Tongue (tissue), 3 donors: ENCODE measurements around the gene GSTO2. TPM values are rescaled to one million over a fixed set of nuclear protein-coding genes. Genes with fewer than 3 reads are reported as not detected.

ENCODE experiments used
- DNase-seq: peaks from one replicate; pipeline ENCODE4 v3.0.0-alpha.2; 2015
- small RNA-seq: library from RNA; depleted of rRNA; stranded (forward); fragments of <200 nt; gene quantifications from one replicate; pipeline ENCODE3, GENCODE V24; 2014; ENCODE audit warnings: low replicate concordance
- total RNA-seq: library from RNA; depleted of rRNA; stranded (reverse); fragments of >200 nt; gene quantifications from one replicate; pipeline ENCODE4 v1.2.3, GENCODE V29; 2014

GSTO2 gene
- total RNA-seq, 1 donor from 2014 or later = 5.1 TPM

DNA sequence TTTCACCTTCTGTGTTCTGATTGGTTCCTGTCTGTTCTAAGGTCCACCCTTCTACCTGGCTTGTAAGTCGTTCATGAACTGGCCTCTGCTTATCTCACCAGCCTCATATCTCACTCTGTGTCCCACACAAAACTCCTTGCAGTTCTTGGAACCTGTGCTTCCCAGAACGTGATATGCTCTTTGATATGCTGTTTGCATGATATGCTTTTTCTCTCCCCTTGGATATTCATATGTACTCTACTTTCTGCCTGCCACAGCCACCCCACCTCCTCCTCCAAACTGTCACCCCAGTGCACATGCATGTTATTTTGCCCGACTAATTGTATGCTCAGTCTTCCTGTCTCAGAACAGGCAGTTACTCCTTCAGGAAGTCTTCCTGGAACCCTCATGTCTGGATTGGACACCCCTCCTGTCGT is 71.1 kb downstream of the GSTO2 start:
- DNase-seq = peak; percentile 1

DNA sequence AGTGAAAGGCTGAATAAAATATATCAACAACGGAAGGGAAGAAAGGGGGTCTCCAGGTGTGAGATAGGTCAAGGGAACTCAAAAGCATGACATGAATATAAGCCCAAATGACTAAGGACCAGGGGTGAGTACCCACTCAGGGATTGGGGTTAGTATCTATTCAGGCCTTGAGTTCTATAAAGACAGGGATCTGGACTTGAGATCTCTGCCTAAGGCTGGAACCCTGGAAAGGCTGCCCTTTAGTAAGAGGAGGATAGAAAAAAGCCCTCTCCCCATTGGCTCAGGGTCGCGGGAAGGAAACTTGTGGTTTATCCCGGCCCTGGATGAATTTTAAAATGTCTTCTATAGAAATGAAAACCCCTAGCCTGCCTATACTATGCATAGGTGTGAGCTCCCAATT is 71.7 kb downstream of the GSTO2 start:
- DNase-seq = no peak

DNA sequence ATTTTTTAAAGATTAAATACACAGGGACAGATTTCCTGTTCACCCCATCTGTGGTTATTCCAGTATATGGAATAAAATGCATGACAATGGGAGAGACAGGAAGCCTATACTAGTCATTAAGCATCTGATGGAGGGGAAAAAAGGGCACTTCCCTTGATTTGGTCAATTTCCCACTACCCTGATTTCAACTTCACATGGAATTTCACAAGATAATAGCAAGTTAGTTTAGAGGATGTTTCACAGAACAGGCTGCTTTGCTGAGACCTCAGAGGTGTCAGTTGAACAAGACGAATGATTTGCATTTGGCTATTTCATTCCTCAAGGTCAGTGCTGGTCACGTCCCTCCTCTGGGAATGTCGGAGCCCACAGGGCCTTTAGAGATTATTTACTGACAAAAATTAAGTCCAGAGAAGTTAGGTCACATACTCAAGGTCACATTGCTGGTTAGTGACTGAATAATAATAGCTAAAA is 74.0 kb downstream of the GSTO2 start:
- DNase-seq = no peak

DNA sequence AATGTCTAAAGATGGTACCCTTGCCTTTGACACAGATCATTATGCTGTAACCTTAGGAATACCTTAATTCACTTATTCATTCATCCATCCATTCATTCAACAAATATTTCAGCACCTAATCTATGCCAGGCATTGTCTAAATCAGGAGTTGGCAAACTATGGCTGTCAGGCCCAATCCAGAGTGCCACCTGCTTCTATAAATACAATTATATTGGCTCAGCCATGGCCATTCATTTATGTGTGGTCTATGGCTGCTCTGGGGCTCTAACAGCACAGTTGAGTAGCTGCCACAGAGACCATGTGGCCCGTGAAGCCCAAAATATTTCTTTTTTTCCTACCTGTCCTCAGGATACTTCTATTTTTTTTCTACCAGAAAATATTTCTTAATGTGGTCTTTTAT is 75.2 kb downstream of the GSTO2 start:
- DNase-seq = no peak

DNA sequence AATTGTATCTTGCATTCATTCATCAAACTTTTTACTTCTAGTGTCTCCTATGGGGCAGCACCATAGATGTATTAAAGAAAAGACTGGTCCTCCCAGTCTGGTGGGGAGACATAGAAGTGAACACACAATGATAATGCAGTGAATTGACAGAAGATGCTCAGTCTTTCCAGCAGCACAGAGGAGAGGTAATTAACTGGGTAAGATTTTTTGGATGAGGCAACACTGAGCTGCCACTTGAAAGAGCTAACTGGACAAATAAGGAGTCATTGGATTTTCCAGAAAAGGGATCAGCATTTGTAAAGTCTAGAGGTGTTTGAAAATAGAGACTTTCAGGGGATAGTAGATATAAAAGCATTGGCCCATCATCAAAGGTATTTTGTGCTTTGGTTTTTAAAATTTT is 76.5 kb downstream of the GSTO2 start:
- no peak for DNase-seq

DNA sequence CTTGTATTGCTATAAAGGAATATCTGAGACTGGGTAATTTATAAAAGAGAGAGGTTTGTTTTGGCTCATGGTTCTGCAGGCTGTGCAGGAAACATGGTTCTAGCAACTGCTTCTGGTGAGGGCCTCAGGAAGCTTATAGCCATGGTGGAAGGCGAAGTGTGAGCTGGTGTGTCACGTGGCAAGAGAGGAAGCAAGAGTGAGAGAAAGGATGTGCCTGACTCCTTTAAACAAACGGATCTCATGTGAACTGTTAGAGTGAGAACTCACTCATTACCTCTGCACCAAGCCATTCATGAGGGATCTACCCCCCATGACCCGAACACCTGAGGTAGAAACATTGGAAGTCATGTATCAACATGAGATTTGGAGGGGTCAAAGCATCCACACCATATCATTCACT is 77.0 kb downstream of the GSTO2 start:
- no peak for DNase-seq

DNA sequence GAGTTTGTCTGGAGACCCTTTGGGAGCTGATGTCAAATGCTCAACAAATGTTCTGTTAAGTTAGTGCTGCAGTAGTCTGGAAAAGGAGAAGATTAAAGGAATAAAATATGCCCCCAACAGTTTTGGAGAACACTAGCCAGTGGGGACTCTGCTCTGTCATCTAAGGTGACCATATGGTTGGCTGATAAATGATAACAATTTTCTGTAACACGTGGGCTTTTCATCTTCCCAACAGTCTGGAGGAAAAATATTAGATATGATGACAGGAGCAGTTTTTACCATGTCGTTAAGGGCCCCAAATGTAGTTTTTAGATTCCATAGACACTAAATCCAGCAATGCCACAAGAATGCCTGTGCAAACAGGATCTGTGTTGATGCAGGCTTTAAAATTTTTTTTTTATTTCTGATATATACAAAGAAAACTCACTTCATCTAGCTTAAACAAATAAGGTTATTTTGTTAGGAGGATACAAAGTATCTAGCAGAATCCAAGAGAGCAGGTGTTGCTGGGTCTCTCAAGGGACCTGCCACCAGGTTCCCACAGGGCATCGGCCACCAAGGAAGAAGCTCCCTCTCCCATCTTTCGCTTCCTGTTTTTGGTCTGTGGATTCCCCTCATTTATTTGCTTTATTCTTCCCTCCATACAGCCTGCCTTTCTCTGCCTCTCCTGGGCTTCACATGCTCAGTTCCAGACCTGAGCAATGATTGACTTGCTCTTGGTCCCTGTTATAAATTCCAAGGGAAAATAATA is 78.5 kb downstream of the GSTO2 start:
- no peak for DNase-seq

DNA sequence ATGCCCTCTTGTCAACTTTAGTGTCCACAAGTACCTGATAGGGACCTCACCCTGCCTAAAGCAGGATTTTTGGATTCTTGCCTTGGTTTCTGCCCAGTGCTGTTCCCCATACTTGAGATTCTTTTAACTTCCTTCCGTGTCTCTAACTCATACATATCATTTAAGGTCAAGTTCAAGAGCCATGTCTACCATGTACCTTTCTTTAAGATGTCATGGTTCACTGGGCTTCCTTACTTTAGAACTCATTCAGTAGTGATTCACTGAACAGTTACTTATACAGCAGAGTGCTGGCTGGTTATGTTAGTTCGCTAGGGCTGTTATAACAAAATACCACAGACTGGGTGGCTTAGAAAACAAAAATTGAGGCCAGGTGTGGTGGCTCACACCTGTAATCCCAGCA is 79.6 kb downstream of the GSTO2 start:
- no peak for DNase-seq

DNA sequence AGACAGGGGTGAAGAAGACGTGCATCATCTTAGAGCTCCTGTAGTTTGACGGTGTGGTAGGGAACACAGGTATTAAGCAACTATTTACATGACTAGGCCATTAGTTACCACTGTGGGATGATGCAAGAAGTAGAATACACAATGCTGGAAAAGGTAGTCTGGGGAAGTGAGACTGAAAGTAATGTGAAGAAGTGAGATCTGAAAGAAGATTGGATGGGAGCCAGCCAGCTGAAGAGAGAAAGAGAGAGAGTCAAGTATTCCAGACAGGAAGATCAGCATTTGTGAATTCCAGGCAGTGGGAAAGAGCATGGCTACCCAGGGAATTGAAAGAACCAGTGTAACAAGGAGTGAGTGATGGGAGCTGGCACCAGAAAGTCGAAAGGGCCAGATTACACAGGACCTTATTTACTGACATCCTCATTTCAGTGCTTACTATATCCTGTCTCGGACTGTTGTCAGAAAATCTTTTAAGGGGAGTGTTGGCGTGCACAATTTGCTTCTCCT is 80.7 kb downstream of the GSTO2 start:
- DNase-seq = peak; percentile 53

DNA sequence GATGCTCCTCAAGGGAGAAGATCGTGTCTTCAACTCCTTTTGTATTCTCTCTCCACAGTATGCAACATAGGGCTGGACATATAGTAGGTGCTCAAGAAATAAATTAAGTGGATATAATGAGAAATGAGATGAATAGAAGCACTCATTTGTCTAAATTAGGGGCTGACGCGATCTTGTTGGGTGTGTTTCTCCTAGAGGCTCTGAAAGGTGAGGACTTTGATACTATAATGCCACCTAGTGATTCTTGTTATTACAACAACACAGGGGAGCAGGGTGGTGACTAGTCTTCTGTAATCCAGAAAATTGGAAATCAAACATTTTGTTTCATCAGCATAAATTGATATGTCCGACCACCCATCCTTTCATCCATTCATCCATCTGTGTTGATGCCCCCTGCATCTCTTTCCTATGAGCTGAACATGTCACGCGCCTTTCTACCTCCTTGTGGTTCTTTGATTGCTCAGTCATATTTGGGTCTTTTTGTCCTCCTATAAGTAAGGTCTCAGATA is 81.2 kb downstream of the GSTO2 start:
- DNase-seq = peak; percentile 83

DNA sequence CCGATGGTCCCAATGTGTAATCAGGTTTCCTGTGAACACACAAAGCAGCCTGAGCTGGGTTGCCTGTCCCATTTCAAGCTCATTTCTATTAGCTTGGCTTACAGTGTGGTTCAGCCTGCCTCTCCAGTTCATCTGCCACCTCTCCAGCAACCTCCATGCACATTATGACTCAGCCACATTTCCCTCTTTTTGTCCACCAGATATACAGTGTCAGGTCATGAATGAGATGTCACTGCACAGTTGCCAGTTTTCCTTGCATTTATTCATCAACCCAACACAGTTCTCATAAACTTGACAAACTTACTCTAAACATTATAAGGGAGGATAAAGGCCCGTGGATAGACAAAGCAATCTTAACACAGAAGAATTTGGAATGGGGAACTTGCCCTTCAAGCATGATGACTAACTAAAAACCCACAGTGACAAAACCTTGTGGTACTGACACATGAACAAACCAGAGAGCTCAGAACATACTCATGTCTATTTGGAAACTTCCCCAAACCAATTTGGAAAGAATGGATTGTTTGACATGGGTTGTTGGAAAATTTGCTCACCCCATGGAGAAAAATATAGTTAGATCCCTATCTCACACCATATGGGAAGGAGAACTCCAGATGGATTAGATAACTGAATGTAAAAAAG is 82.2 kb downstream of the GSTO2 start:
- no peak for DNase-seq

DNA sequence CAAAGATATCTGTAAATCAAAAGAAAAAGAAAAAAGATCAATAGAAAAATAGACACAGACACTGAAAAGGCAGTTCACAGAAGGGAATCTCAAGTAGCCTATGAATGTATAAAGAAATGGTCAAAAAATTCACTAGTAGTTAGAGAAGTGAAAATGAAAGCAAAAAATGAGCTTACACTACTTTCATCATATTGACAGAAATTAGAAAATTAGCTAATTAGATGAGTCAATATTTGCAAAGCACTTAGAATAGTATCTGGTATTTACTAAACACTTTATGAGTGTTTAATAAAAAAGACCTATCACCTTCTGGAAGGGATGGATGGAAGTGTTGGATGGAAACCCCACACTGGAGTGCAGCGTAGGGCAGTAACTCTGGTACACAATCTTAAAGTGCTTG is 82.9 kb downstream of the GSTO2 start:
- DNase-seq = no peak

DNA sequence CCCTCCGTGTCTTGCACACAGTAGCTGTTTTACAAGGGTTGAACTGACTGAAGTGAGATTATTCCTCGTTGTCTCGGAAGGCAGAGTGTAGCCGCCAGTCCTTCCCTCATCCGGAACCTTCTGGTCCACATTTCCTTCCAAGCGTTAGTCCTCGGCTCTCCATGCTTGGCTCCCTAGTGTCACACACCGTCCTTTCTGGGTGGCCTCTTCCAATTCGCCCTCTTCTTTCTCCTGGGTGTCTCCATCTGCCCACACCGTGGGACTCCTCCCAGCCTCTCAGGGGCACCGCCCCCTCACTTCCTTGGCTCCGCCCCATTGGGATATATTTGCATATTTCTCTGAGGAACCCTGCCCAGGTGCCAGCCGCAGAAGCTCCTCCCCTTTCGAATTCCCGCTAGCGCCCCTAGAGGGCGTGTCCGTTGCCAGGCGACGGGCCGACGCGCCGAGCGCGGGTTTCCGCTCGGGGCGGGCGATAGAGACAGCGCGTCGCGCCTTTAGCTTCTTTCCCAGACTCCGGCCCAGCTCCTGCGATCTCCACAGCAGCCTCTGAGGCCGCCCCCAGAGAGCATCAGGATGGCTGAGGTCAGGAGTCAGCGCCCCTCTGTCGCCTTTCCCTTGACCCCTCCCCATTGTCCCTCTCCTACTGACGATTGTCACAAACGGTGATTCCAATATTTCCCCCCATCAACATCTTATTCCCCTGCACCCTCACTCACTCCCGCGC is 84.5 kb downstream of the GSTO2 start, which contains the start of gene CFAP58:
Gene CFAP58, plus strand, starts transcription at position 509 of the 724 bp plus-strand sequence. Its CDS starts 65 bp downstream, at position 574.
- peak; percentile 93 for DNase-seq

Small RNA genes lying within 50 kb of the gene (small RNA-seq; reads per million reads assigned to genes)
- gene MIR4482 = 0.34 reads per million, percentile 58 among the genes with 10 or more reads in this experiment

Other genes starting within 250 kb of the GSTO2 start
- 130 TPM for gene COL17A1, start 183.3 kb upstream of the GSTO2 start, total RNA-seq
- gene SFR1, start 147.0 kb upstream of the GSTO2 start, total RNA-seq = 9.0 TPM
- gene CFAP43, start 36.8 kb upstream of the GSTO2 start, total RNA-seq = 1.1 TPM
- 28.8 TPM for gene GSTO1, start 14.3 kb upstream of the GSTO2 start, total RNA-seq
- 11.1 TPM for gene ITPRIP, start 69.3 kb downstream of the GSTO2 start, total RNA-seq
- 0.62 TPM for gene CFAP58, start 84.6 kb downstream of the GSTO2 start, total RNA-seq